HepG2 (cell line): Measurements from ENCODE around the gene BLMH.

Experiments used
- ZBTB49 ChIP-seq: sonication (generic); formaldehyde crosslinking; IDR thresholded peaks from 2 replicates; pipeline ENCODE4 v1.4.0; 2020; ENCODE audit warnings: missing genetic modification reagents, borderline replicate concordance
- ZNF746 ChIP-seq: sonication (generic); formaldehyde crosslinking; IDR thresholded peaks from 2 replicates; pipeline ENCODE4 v1.8.0; 2022; ENCODE audit warnings: mild to moderate bottlenecking, missing genetic modification reagents

- no peak for TF ChIP-seq ZBTB49 (CRISPR knock-in tag)
- no peak for TF ChIP-seq ZNF746 (CRISPR knock-in tag)
Measured at GRCh38 chr17:30339086-30339485, 47.3 kb upstream of the BLMH start.
